Tibial nerve (tissue), 4 donors: ENCODE results near the gene ALAS1. TPM values are rescaled to one million over a fixed set of nuclear protein-coding genes. Genes with fewer than 3 reads are reported as not detected.
"Not testable (repeated sequence)": the region's sequence is repeated elsewhere in the genome, so short reads cannot be mapped to it uniquely, and the experiment has no call there.

Experiments used
- DNase-seq, 2 donors: peaks; one replicate each; pipeline ENCODE4 v3.0.0-alpha.2; 2019; ENCODE audit warnings: low spot score in 2 of 2
- H3K27ac ChIP-seq, 4 donors: fragments of 200-600 bp; sonication (generic) in 3 of 4; one replicate each; pipeline ENCODE4 v1.5.1; 2017 to 2019; ENCODE audit warnings: mild to moderate bottlenecking in 1 of 4
- H3K27me3 ChIP-seq, 2 donors: fragments of 200-600 bp; sonication (generic) in 1 of 2; one replicate each; pipeline versions ENCODE4 v1.5.1 to v1.6.0; 2017 to 2019
- H3K36me3 ChIP-seq, 3 donors: fragments of 200-600 bp; sonication (generic); one replicate each; pipeline ENCODE4 v1.5.1; 2018 to 2019
- H3K4me1 ChIP-seq, 4 donors: fragments of 200-600 bp; sonication (generic) in 3 of 4; one replicate each; pipeline ENCODE4 v1.5.1; 2017 to 2019
- H3K4me3 ChIP-seq, 4 donors: fragments of 200-600 bp; sonication (generic) in 3 of 4; one replicate each; pipeline ENCODE4 v1.5.1; 2017 to 2019; ENCODE audit warnings: mild to moderate bottlenecking in 1 of 4, moderate library complexity in 1 of 4
- H3K9me3 ChIP-seq, 4 donors: fragments of 200-600 bp; sonication (generic) in 3 of 4; one replicate each; pipeline ENCODE4 v1.5.1; 2017 to 2019
- EP300 ChIP-seq, 2 donors: sonication (generic); formaldehyde crosslinking; IDR thresholded peaks; one replicate each; pipeline ENCODE4 v1.6.1; 2017; ENCODE audit warnings: antibody characterized with exemption in 2 of 2, mild to moderate bottlenecking in 1 of 2
- POLR2A ChIP-seq, 2 donors: fragments of 450-650 bp; IDR thresholded peaks; one replicate each; pipeline ENCODE4 v1.6.1; 2017; ENCODE audit warnings: antibody characterized with exemption in 2 of 2, mild to moderate bottlenecking in 2 of 2, moderate library complexity in 2 of 2
- WGBS, 2 donors: methylation state at CpG; one replicate each; pipeline ENCODE4 v1.1.5; 2018; 5-methylcytosine and 5-hydroxymethylcytosine counted together
- total RNA-seq, 4 donors: library from RNA; depleted of rRNA; stranded (reverse); fragments of >200 nt; gene quantifications; one replicate each; pipeline ENCODE4 v1.1.0, GENCODE V29; 2016
- TF ChIP-seq, protein P1 (sequence below), 5 experiments: fragments of 200-600 bp in 3 of 5; fragments of 450-650 bp in 2 of 5; sonication (generic) in 3 of 5; IDR thresholded peaks; one replicate each; pipeline ENCODE4 v1.5.1; 2016 to 2019; ENCODE audit warnings: antibody characterized with exemption in 5 of 5, mild to moderate bottlenecking in 3 of 5, moderate library complexity in 2 of 5

The ALAS1 gene
- 10 to 100 TPM; 26.1 to 37.1 (median 32.0) TPM for total RNA-seq

DNA sequence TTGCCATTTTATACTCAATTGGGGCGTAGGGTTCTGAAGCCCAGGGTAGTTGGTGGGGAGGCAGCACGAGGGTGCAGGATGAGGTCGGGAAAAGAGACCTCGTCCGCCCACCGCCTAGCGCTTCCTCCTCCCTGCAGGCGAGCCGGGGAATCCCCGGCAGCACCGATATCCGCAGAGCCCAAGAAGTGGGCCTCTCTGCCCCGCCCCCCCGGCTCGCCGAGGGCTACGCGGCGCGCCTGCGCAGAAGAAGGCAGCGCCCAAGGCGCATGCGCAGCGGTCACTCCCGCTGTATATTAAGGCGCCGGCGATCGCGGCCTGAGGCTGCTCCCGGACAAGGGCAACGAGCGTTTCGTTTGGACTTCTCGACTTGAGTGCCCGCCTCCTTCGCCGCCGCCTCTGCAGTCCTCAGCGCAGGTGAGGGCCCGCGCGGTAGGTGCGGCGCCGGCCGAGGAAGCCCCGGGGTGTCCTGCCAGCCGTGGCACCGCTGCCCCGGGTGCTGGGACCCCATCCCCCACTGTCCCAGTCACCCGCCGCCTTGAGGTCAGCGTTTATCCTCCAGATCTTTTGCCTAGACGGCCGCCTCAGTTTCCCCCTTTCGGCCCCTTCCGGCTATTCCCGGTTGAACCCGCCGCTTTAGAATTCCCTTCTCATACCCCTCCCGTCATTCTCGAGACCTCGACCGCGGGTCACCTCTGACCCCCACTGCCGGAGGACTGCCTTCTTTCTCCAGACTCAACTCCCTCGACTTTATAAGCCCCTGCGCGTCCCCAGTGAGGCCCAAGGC is at the start of gene ALAS1:
ALAS1 (plus strand) TSS at position 319 of the 784 bp plus-strand sequence. CDS start 1,082 bp downstream, outside the sequence.
- H3K4me3 ChIP-seq, result peak within 1 kb of the TSS; percentile 69 to 96 (median 94)
- DNase-seq, result peak; percentile 87 to 88
- no peaks in the 10 kb centered on the region for H3K27me3 ChIP-seq
- WGBS, 2 donors, result 0 to 1% methylated on average over 47 to 67 of the region's 71 CpGs
- no peaks in the 10 kb centered on the region for H3K9me3 ChIP-seq
- TF ChIP-seq, protein P1, sequence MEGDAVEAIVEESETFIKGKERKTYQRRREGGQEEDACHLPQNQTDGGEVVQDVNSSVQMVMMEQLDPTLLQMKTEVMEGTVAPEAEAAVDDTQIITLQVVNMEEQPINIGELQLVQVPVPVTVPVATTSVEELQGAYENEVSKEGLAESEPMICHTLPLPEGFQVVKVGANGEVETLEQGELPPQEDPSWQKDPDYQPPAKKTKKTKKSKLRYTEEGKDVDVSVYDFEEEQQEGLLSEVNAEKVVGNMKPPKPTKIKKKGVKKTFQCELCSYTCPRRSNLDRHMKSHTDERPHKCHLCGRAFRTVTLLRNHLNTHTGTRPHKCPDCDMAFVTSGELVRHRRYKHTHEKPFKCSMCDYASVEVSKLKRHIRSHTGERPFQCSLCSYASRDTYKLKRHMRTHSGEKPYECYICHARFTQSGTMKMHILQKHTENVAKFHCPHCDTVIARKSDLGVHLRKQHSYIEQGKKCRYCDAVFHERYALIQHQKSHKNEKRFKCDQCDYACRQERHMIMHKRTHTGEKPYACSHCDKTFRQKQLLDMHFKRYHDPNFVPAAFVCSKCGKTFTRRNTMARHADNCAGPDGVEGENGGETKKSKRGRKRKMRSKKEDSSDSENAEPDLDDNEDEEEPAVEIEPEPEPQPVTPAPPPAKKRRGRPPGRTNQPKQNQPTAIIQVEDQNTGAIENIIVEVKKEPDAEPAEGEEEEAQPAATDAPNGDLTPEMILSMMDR (IDR thresholded peaks at IDR 0.05), result peak in 2 of 5 experiments; percentile 56 to 60
- TF ChIP-seq POLR2A (IDR thresholded peaks at IDR 0.05), result peak; percentile 64 to 93
- peak; percentile 91 to 95 for TF ChIP-seq EP300 (IDR thresholded peaks at IDR 0.05)
- H3K4me1 ChIP-seq, result peaks cover 0 to 71% (median 30%) of the 10 kb centered on the region in 4 donors
- H3K36me3 ChIP-seq, result peaks cover 0 to 15% (median 4%) of the 10 kb centered on the region in 3 donors
- peak within 1 kb of the TSS; percentile 16 to 90 (median 88) for H3K27ac ChIP-seq

DNA sequence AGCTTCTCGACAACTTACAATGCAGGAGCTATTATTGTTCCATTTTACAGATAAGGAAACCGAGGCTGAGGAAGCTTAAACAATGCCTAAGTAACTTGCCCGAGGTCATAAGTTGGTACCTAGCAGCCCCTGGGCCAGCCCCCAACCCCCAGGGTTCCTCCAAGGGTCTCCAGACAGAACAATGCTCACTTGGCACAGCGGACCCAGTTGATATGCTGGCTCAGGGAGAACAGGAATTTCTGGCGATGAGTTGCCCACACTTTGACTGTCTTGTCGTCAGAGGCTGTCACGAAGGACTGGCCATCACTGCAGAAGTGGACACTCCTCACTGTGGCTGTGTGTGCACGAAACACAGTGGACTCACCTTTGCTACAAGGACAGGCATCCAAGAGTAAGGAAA is 48.9 kb upstream of the ALAS1 start:
- 94 to 95% methylated on average over 8 of the region's 8 CpGs for whole genome bisulfite sequencing, 2 donors
- Histone ChIP-seq H3K36me3 (peaks cover 0 to 18% (median 0%) of the 10 kb centered on the region in 3 donors), H3K4me3 (no peak overlapping the region), H3K4me1 (peaks cover 0 to 13% (median 11%) of the 10 kb centered on the region in 4 donors), H3K27me3 (no peaks in the 10 kb centered on the region), H3K9me3 (no peaks in the 10 kb centered on the region), H3K27ac (no peak overlapping the region)
- TF ChIP-seq EP300 (IDR thresholded peaks at IDR 0.05), result no peak
- TF ChIP-seq POLR2A (IDR thresholded peaks at IDR 0.05), result no peak
- TF ChIP-seq, protein P1 (IDR thresholded peaks at IDR 0.05), result no peak
- DNase-seq, result no peak

DNA sequence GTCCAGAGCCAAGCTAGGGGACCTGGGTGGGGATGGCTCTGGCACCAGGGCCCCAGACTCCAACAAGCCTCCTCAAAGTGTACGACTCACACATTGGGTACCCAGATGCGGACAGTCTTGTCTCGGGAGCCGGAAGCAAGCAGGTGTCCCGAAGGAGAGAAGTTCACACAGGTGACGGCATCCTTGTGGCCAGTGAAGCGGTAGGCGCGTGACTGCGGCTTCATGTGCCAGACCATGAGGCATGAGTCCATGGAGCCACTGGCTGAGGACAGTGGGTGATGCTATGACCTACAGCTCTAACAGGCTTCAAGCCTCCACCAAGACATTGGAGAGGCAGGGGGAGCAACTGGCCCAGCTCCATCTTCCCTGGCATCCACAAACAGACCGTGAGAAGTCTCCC is 48.2 kb upstream of the ALAS1 start:
- DNase-seq, result no peak
- TF ChIP-seq, protein P1 (IDR thresholded peaks at IDR 0.05), result no peak
- TF ChIP-seq POLR2A (IDR thresholded peaks at IDR 0.05), result no peak
- no peak for TF ChIP-seq EP300 (IDR thresholded peaks at IDR 0.05)
- WGBS, 2 donors, result 97 to 99% methylated on average over 11 of the region's 11 CpGs

DNA sequence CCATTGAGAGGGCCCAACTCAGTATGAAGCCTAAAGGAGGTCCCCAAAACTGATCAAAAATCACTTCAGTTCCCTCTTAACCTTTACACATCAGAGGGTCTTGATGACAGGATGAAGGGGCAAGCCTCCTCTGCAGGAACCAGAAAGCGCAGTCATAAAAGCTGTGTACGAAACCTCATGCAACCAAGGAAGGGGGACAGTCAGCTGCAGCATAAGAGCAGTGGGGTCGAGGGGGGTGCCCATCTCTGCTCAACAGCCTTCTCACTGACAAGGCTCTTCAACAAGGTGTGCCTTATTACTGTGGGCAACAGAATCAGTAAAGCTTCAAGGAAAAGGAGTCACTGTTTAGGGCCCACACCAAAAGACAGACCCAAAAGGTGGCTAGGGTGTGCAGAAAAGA is 47.6 kb upstream of the ALAS1 start:
- no peak for DNase-seq
- 85 to 87% methylated on average over 3 of the region's 3 CpGs for WGBS, 2 donors
- Histone ChIP-seq H3K4me3 (no peak overlapping the region), H3K9me3 (no peaks in the 10 kb centered on the region), H3K4me1 (peaks cover 0 to 15% (median 10%) of the 10 kb centered on the region in 4 donors), H3K27ac (no peak overlapping the region), H3K27me3 (no peaks in the 10 kb centered on the region), H3K36me3 (peaks cover 0 to 15% (median 0%) of the 10 kb centered on the region in 3 donors)
- TF ChIP-seq EP300 (IDR thresholded peaks at IDR 0.05), result no peak
- TF ChIP-seq POLR2A (IDR thresholded peaks at IDR 0.05), result no peak
- TF ChIP-seq, protein P1 (IDR thresholded peaks at IDR 0.05), result no peak

More for the DNA sequence above, 48.2 kb upstream of the ALAS1 start:
- Histone ChIP-seq H3K9me3 (no peaks in the 10 kb centered on the region), H3K36me3 (peaks cover 0 to 18% (median 0%) of the 10 kb centered on the region in 3 donors), H3K27me3 (no peaks in the 10 kb centered on the region), H3K4me1 (peaks cover 0 to 11% (median 10%) of the 10 kb centered on the region in 4 donors), H3K27ac (no peak overlapping the region), H3K4me3 (no peak overlapping the region)

DNA sequence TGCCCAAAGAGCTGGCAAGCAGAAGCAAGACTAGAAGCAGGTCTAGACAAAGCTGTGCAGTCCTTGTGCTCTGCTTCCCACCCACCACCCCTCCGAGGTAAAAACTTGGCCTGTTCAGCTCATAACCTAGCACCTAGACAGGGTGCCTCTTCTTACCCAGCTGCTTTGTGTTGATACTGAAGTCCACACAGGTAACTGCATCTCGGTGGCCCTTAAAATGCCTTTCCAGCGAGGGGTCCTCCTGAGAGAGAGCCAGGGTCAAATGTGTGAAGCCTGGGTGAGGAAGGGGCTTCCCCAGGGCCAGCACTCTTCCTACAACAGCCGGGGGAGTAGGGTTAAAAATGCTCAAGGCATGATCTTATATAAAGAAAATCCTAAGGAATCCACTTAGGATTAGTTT is 47.1 kb upstream of the ALAS1 start:
- 85 to 88% methylated on average over 4 of the region's 4 CpGs for WGBS, 2 donors
- TF ChIP-seq EP300 (IDR thresholded peaks at IDR 0.05) (no peak), POLR2A (IDR thresholded peaks at IDR 0.05) (no peak)
- TF ChIP-seq, protein P1 (IDR thresholded peaks at IDR 0.05), result no peak

DNA sequence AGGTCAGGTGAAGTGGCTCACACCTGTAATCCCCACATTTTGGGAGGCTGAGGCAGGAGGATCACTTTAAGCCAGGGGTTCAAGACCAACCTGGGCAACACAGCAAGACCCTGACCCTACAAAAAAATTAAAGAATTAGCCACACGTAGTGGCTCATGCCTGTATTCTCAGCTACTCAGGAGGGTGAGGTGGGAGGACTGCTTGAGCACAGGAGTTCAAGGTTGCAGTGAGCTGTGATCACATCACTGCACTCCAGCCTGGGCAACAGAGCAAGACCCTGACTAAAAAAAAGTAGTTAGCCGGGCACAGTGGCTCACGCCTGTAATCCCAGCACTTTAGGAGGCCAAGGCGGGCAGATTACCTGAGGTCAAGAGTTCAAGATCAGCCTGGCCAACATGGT is 46.0 kb upstream of the ALAS1 start:
- H3K36me3 ChIP-seq, H3K27me3 ChIP-seq, H3K9me3 ChIP-seq, H3K4me3 ChIP-seq, H3K27ac ChIP-seq, DNase-seq: not testable (repeated sequence)
- peaks cover 0 to 15% (median 10%) of the 10 kb centered on the region in 4 donors for H3K4me1 ChIP-seq
- WGBS, 2 donors, result 92 to 96% methylated on average over 4 of the region's 4 CpGs

More for the DNA sequence above, 47.1 kb upstream of the ALAS1 start:
- Histone ChIP-seq H3K9me3 (no peaks in the 10 kb centered on the region), H3K4me3 (no peak overlapping the region), H3K4me1 (peaks cover 0 to 15% (median 10%) of the 10 kb centered on the region in 4 donors), H3K27ac (no peak overlapping the region), H3K36me3 (peaks cover 0 to 10% (median 0%) of the 10 kb centered on the region in 3 donors), H3K27me3 (no peaks in the 10 kb centered on the region)
- DNase-seq, result no peak
